Spleen (tissue), 7 donors: ENCODE data around the gene ALDH2.

Experiments
- CTCF ChIP-seq, 11 experiments: fragments of 200-600 bp in 7 of 11; fragments of 450-650 bp in 4 of 11; sonication (generic) in 4 of 11; IDR thresholded peaks in 8 of 11; conservative IDR thresholded peaks in 3 of 11; 1 replicate in 7 of 11; 2 replicates in 4 of 11; pipeline versions ENCODE4 v1.4.0 to v1.8.0; 2016 to 2021; ENCODE audit warnings: antibody characterized with exemption in 11 of 11, inconsistent platforms in 4 of 11, mild to moderate bottlenecking in 1 of 11
- POLR2A ChIP-seq, 3 donors: fragments of 450-650 bp; IDR thresholded peaks; one replicate each; pipeline ENCODE4 v1.5.1; 2017; ENCODE audit warnings: antibody characterized with exemption in 3 of 3, mild to moderate bottlenecking in 1 of 3
- donor health status: DM: no; HTN: no; CAD: no; lungs with moderate emphysema.
- donor health status: DM: no; HTN: no; CAD: no.
- donor health status: DM: no; HTN: no; CAD: no.

DNA sequence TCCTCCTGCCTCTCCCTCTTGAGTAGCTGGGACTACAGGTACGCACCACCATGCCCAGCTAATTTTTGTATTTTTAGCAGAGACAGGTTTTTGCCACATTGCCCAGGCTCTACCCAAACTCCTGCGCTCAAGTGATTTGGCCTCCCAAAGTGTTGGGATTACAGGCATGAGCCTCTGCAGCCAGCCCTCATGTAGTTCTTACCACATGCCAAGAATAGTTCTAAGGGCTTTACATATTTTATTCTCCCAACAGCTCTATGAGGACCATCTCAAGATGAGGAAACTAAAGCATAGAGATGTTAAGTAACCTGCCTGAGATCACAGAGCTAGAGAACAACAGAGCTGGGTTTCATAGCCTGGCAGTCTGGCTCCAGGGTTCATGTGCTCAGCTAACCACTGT, 37.9 kb upstream of the ALDH2 start:
- TF ChIP-seq CTCF (IDR thresholded peaks at IDR 0.05 in 8 of 11, conservative IDR thresholded peaks at IDR 0.05 in 3 of 11) (no peak), POLR2A (IDR thresholded peaks at IDR 0.05) (no peak)
